ENCODE results near the gene CHN1. TPM values are rescaled to one million over a fixed set of nuclear protein-coding genes. Genes with fewer than 3 reads are reported as not detected.

CHN1 gene
- total RNA-seq, 4 donors from 2014 or later, result 7.8 to 9.7 (median 9.4) TPM

DNA sequence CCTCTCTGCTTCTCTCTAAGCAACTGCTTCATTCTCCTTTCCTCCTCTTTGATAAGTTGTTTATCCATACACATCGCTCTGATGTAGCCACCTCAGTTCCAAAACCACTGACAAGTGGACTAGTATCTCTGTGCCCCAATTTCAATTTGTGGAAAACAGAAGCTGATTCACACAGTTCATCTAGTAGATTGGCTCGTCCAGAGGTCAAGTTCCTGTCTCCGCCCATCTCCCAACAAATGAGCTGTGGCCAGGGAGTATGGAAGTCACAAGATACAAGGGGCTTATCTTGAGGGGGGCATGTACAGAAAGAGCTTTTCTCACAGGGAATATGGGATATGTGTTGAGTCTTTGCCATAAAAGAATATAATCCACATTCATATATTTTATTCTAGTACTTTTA, 17.7 kb upstream of the CHN1 start:
- intact Hi-C loops (cut with DNase I), result no loop called here
- no peak overlapping the region for H3K27ac ChIP-seq
- TF ChIP-seq CTCF (IDR thresholded peaks at IDR 0.05) (no peak), POLR2A (IDR thresholded peaks at IDR 0.05) (no peak)
- DNase-seq, result no peak
- peaks cover 5% of the 10 kb centered on the region in 2 donors for H3K4me1 ChIP-seq
- H3K36me3 ChIP-seq, result no peaks in the 10 kb centered on the region
- H3K27me3 ChIP-seq, result no peaks in the 10 kb centered on the region
- 84 to 89% methylated on average over 3 of the region's 3 CpGs for WGBS, 2 donors
- no peaks in the 10 kb centered on the region for H3K9me3 ChIP-seq
- H3K4me3 ChIP-seq (replicated peaks in 1 of 3), result no peak overlapping the region

- TF ChIP-seq CTCF (IDR thresholded peaks at IDR 0.05) (no peak), POLR2A (IDR thresholded peaks at IDR 0.05) (no peak)
- Histone ChIP-seq H3K4me3 (replicated peaks in 1 of 3) (no peak overlapping the region), H3K36me3 (no peaks in the 10 kb centered on the region), H3K27me3 (no peaks in the 10 kb centered on the region), H3K4me1 (no peaks in the 10 kb centered on the region), H3K27ac (no peak overlapping the region), H3K9me3 (no peaks in the 10 kb centered on the region)
- no peak for DNase-seq
- intact Hi-C loops (cut with DNase I), result no loop called here
- WGBS, 2 donors, result 78 to 96% methylated on average over 2 of the region's 2 CpGs
Measured at GRCh38 chr2:175019566-175020327, 14.6 kb upstream of the CHN1 start.

GRCh38 chr2:175017618-175018414, 12.6 kb upstream of the CHN1 start:
- no peaks in the 10 kb centered on the region for H3K36me3 ChIP-seq
- H3K27ac ChIP-seq, result no peak overlapping the region
- H3K27me3 ChIP-seq, result no peaks in the 10 kb centered on the region
- intact Hi-C loops (cut with DNase I), result no loop called here
- no peaks in the 10 kb centered on the region for H3K9me3 ChIP-seq
- DNase-seq, result no peak
- no peak for TF ChIP-seq POLR2A (IDR thresholded peaks at IDR 0.05)
- TF ChIP-seq CTCF (IDR thresholded peaks at IDR 0.05), result no peak
- WGBS, 2 donors, result 95% methylated on average over 4 to 5 of the region's 5 CpGs
- no peak overlapping the region for H3K4me3 ChIP-seq (replicated peaks in 1 of 3)
- no peaks in the 10 kb centered on the region for H3K4me1 ChIP-seq

- Histone ChIP-seq H3K36me3 (no peaks in the 10 kb centered on the region), H3K4me1 (peaks cover 0 to 5% of the 10 kb centered on the region in 2 donors), H3K27ac (no peak overlapping the region), H3K27me3 (no peaks in the 10 kb centered on the region), H3K4me3 (replicated peaks in 1 of 3) (no peak overlapping the region), H3K9me3 (no peaks in the 10 kb centered on the region)
- DNase-seq, result no peak
- intact Hi-C loops (cut with DNase I), result no loop called here
- 54 to 78% methylated on average over 3 of the region's 3 CpGs for WGBS, 2 donors
- no peak for TF ChIP-seq POLR2A (IDR thresholded peaks at IDR 0.05)
- no peak for TF ChIP-seq CTCF (IDR thresholded peaks at IDR 0.05)
Measured at GRCh38 chr2:175015340-175015739, 10.2 kb upstream of the CHN1 start.

GRCh38 chr2:175012516-175012915, 7.3 kb upstream of the CHN1 start:
- Histone ChIP-seq H3K4me3 (replicated peaks in 1 of 3) (no peak overlapping the region), H3K27ac (no peak overlapping the region), H3K4me1 (peaks cover 0 to 8% of the 10 kb centered on the region in 2 donors), H3K27me3 (no peaks in the 10 kb centered on the region), H3K36me3 (no peaks in the 10 kb centered on the region), H3K9me3 (no peaks in the 10 kb centered on the region)
- 96 to 98% methylated on average over 2 of the region's 2 CpGs for WGBS, 2 donors
- intact Hi-C loops (cut with DNase I), result no loop called here
- no peak for DNase-seq
- no peak for TF ChIP-seq CTCF (IDR thresholded peaks at IDR 0.05)
- TF ChIP-seq POLR2A (IDR thresholded peaks at IDR 0.05), result no peak

Data from thyroid gland (tissue), 4 donors.